ENCODE data around the gene PLSCR3.

Gene PLSCR3

GRCh38 chr17:7389924-7390910 is 4.1 kb downstream of the PLSCR3 start:
- no peaks in the 10 kb centered on the region for H3K9me3 ChIP-seq (ENCODE audit: insufficient read depth, low read length)
- H3K27ac ChIP-seq (ENCODE audit: low read length): no peak overlapping the region
- H4K20me1 ChIP-seq (ENCODE audit: insufficient read depth, low read length): no peaks in the 10 kb centered on the region
- H3K9ac ChIP-seq (ENCODE audit: low read length): no peak overlapping the region
- H3K4me3 ChIP-seq (ENCODE audit: low read length): no peak overlapping the region
- H3K79me2 ChIP-seq (ENCODE audit: low read length): no peaks in the 10 kb centered on the region
- no peak overlapping the region for H2AFZ ChIP-seq (ENCODE audit: low read depth, low read length)
- peaks cover 7% of the 10 kb centered on the region; the same call in 1 of the 2 replicates for H3K4me1 ChIP-seq (ENCODE audit: low read length)
- H3K27me3 ChIP-seq (ENCODE audit: low read depth, low read length): no peaks in the 10 kb centered on the region
- H3K36me3 ChIP-seq (replicated peaks; ENCODE audit: low read depth, low read length): no peaks in the 10 kb centered on the region
- TF ChIP-seq CTCF (IDR thresholded peaks at IDR 0.05; ENCODE audit: low read depth, low read length) (no peak), EZH2phosphoT487 (IDR thresholded peaks at IDR 0.05; ENCODE audit: low read depth) (no peak)
- no peak overlapping the region for H3K4me2 ChIP-seq (ENCODE audit: low read length)

- no peaks in the 10 kb centered on the region for H4K20me1 ChIP-seq (ENCODE audit: insufficient read depth, low read length)
- H3K27me3 ChIP-seq (ENCODE audit: low read depth, low read length): no peaks in the 10 kb centered on the region
- no peaks in the 10 kb centered on the region for H3K79me2 ChIP-seq (ENCODE audit: low read length)
- TF ChIP-seq CTCF (IDR thresholded peaks at IDR 0.05; ENCODE audit: low read depth, low read length) (no peak), EZH2phosphoT487 (IDR thresholded peaks at IDR 0.05; ENCODE audit: low read depth) (no peak)
- H3K9ac ChIP-seq (ENCODE audit: low read length): no peak overlapping the region
- no peak overlapping the region for H2AFZ ChIP-seq (ENCODE audit: low read depth, low read length)
- no peaks in the 10 kb centered on the region for H3K9me3 ChIP-seq (ENCODE audit: insufficient read depth, low read length)
- H3K36me3 ChIP-seq (replicated peaks; ENCODE audit: low read depth, low read length): no peaks in the 10 kb centered on the region
- no peak overlapping the region for H3K27ac ChIP-seq (ENCODE audit: low read length)
- peaks cover 7% of the 10 kb centered on the region; the same call in 1 of the 2 replicates for H3K4me1 ChIP-seq (ENCODE audit: low read length)
- H3K4me3 ChIP-seq (ENCODE audit: low read length): no peak overlapping the region
- H3K4me2 ChIP-seq (ENCODE audit: low read length): no peak overlapping the region
These were observed 5.5 kb downstream of the PLSCR3 start for GRCh38 chr17:7388856-7389255.

DNA sequence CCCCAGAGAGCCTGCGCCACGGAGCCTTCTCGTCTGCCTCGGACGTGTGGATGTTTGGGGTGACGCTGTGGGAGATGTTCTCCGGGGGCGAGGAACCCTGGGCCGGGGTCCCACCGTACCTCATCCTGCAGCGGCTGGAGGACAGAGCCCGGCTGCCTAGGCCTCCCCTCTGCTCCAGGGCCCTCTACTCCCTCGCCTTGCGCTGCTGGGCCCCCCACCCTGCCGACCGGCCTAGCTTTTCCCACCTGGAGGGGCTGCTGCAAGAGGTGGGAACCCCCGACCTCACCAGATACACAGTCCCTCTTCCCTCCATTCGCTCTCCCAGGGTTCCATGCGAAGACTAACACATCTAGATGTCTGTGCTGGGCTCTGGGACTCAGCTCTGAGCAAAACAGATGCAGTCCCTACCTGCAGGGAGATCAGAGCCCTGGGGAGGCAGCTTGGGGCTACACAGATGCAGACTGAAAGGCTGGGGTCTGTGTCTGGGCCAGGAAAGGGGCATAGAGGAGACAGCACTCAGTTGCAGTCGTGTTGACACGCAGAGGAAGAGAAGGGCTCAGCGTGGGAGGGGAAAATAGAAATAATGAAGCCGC is 9.7 kb downstream of the PLSCR3 start:
- Histone ChIP-seq H2AFZ (ENCODE audit: low read depth, low read length) (peak overlapping the region; percentile 86; the same call in 1 of the 2 replicates), H3K4me3 (ENCODE audit: low read length) (peak overlapping the region; percentile 84), H3K9me3 (ENCODE audit: insufficient read depth, low read length) (no peaks in the 10 kb centered on the region), H3K4me2 (ENCODE audit: low read length) (peak overlapping the region; percentile 77), H3K4me1 (ENCODE audit: low read length) (peaks cover 9% of the 10 kb centered on the region; the same call in 1 of the 2 replicates), H4K20me1 (ENCODE audit: insufficient read depth, low read length) (no peaks in the 10 kb centered on the region), H3K36me3 (replicated peaks; ENCODE audit: low read depth, low read length) (no peaks in the 10 kb centered on the region), H3K27ac (ENCODE audit: low read length) (no peak overlapping the region), H3K79me2 (ENCODE audit: low read length) (no peaks in the 10 kb centered on the region), H3K27me3 (ENCODE audit: low read depth, low read length) (no peaks in the 10 kb centered on the region), H3K9ac (ENCODE audit: low read length) (peak overlapping the region; percentile 67)
- no peak for TF ChIP-seq EZH2phosphoT487 (IDR thresholded peaks at IDR 0.05; ENCODE audit: low read depth)

GRCh38 chr17:7383742-7384488 is 10.4 kb downstream of the PLSCR3 start:
- Histone ChIP-seq H3K9ac (ENCODE audit: low read length) (peak overlapping the region; percentile 67), H3K36me3 (replicated peaks; ENCODE audit: low read depth, low read length) (no peaks in the 10 kb centered on the region), H3K27ac (ENCODE audit: low read length) (no peak overlapping the region), H3K79me2 (ENCODE audit: low read length) (no peaks in the 10 kb centered on the region), H3K9me3 (ENCODE audit: insufficient read depth, low read length) (0 out of 2 replicates have a peak, but pooled peaks cover 5% of the 10 kb centered on the region), H4K20me1 (ENCODE audit: insufficient read depth, low read length) (no peaks in the 10 kb centered on the region), H2AFZ (ENCODE audit: low read depth, low read length) (peak overlapping the region; percentile 86; the same call in 1 of the 2 replicates), H3K4me1 (ENCODE audit: low read length) (peaks cover 9% of the 10 kb centered on the region; the same call in 1 of the 2 replicates), H3K4me2 (ENCODE audit: low read length) (peak overlapping the region; percentile 77), H3K27me3 (ENCODE audit: low read depth, low read length) (no peaks in the 10 kb centered on the region), H3K4me3 (ENCODE audit: low read length) (peak overlapping the region; percentile 84)
- TF ChIP-seq CTCF (IDR thresholded peaks at IDR 0.05; ENCODE audit: low read depth, low read length) (no peak), EZH2phosphoT487 (IDR thresholded peaks at IDR 0.05; ENCODE audit: low read depth) (no peak)
